Loucy (cell line): ENCODE data around the gene PAX1.

Experiments
- H2AFZ ChIP-seq: fragments of 200-600 bp; sonication (generic); 2 replicates; pipeline ENCODE4 v1.6.0; 2016; ENCODE audit warnings: antibody characterized with exemption, mild to moderate bottlenecking, low read length, moderate library complexity
- H3F3A ChIP-seq: fragments of 200-600 bp; 2 replicates; pipeline ENCODE4 v1.6.0; 2016; ENCODE audit warnings: antibody characterized with exemption, low read depth, mild to moderate bottlenecking
- H3K27me3 ChIP-seq: fragments of 200-600 bp; sonication (generic); 2 replicates; pipeline ENCODE4 v1.6.1; 2014; ENCODE audit warnings: low read length, mild to moderate bottlenecking; ENCODE audit not compliant: insufficient read depth, poor library complexity, severe bottlenecking
- H3K36me3 ChIP-seq: fragments of 200-600 bp; sonication (generic); 2 replicates; pipeline ENCODE4 v1.6.1; 2016; ENCODE audit warnings: low read length; ENCODE audit not compliant: insufficient read depth
- H3K4me1 ChIP-seq: fragments of 200-600 bp; sonication (generic); 2 replicates; pipeline ENCODE4 v1.5.1; 2014; ENCODE audit warnings: low read length, mild to moderate bottlenecking; ENCODE audit not compliant: insufficient read depth, poor library complexity, severe bottlenecking
- H3K4me2 ChIP-seq: fragments of 200-600 bp; sonication (generic); 2 replicates; pipeline ENCODE4 v1.6.0; 2014; ENCODE audit warnings: antibody characterized with exemption, low read length, low read depth, mild to moderate bottlenecking; ENCODE audit not compliant: poor library complexity, severe bottlenecking
- H3K4me3 ChIP-seq: fragments of 200-600 bp; sonication (generic); 2 replicates; pipeline ENCODE4 v1.5.1; 2014; ENCODE audit warnings: low read length, mild to moderate bottlenecking, mixed read lengths; ENCODE audit not compliant: poor library complexity, severe bottlenecking
- H3K79me2 ChIP-seq: fragments of 200-600 bp; sonication (generic); 2 replicates; pipeline ENCODE4 v1.6.1; 2014; ENCODE audit warnings: low read length; ENCODE audit not compliant: insufficient read depth
- H3K9ac ChIP-seq: fragments of 200-600 bp; sonication (generic); 2 replicates; pipeline ENCODE4 v1.6.0; 2014; ENCODE audit warnings: mild to moderate bottlenecking, low read depth, low read length, moderate library complexity; ENCODE audit not compliant: poor library complexity, severe bottlenecking
- H3K9me2 ChIP-seq: fragments of 200-600 bp; sonication (generic); replicated peaks from 2 replicates; pipeline ENCODE4 v1.6.1; 2016; ENCODE audit warnings: low read depth, low read length, mixed read lengths
- H3K9me3 ChIP-seq: fragments of 200-600 bp; sonication (generic); 2 replicates; pipeline ENCODE4 v1.6.1; 2014; ENCODE audit warnings: mild to moderate bottlenecking, antibody characterized with exemption, low read length, low read depth; ENCODE audit not compliant: insufficient read depth
- H4K20me1 ChIP-seq: fragments of 200-600 bp; sonication (generic); 2 replicates; pipeline ENCODE4 v1.6.0; 2014; ENCODE audit warnings: antibody characterized with exemption, low read length, mild to moderate bottlenecking; ENCODE audit not compliant: insufficient read depth, poor library complexity, severe bottlenecking
- CTCF ChIP-seq: fragments of 200-600 bp; sonication (generic); conservative IDR thresholded peaks from 2 replicates; pipeline ENCODE4 v1.5.1; 2014; ENCODE audit warnings: mild to moderate bottlenecking, antibody characterized with exemption, low read length
- EZH2phosphoT487 ChIP-seq: fragments of 200-600 bp; IDR thresholded peaks from 2 replicates; pipeline ENCODE4 v1.6.1; 2018; ENCODE audit warnings: antibody characterized with exemption, mild to moderate bottlenecking, moderate library complexity, borderline replicate concordance

Gene PAX1

GRCh38 chr20:21741266-21741665 is 35.8 kb downstream of the PAX1 start:
- Histone ChIP-seq H3K36me3 (no peaks in the 10 kb centered on the region), H3K4me2 (no peak overlapping the region), H2AFZ (no peak overlapping the region), H3K9me3 (no peaks in the 10 kb centered on the region), H3K4me3 (no peak overlapping the region), H3F3A (no peaks in the 10 kb centered on the region), H3K27me3 (no peaks in the 10 kb centered on the region), H3K9me2 (no peaks in the 10 kb centered on the region), H4K20me1 (no peaks in the 10 kb centered on the region), H3K4me1 (no peaks in the 10 kb centered on the region), H3K79me2 (no peaks in the 10 kb centered on the region), H3K9ac (no peak overlapping the region)
- TF ChIP-seq CTCF = no peak
- TF ChIP-seq EZH2phosphoT487 = no peak

DNA sequence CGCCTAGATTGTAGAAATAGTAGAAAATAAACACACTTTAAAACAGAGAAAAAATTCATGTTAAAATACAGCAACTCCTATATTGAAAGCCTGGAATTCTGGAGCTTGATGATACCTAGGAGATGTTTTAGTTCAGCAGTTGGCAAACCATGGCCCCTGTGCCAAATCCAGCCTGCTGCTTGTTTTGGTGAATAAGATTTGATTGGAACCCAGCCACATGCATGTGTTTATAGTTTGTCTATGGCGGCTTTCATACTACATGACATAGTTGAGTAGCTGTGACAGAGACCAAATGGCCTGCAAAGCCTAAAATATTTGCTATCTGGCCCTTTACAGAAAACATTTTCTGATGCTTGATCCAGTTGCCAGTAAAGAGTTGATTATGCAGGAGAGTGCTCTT is 57.2 kb downstream of the PAX1 start:
- Histone ChIP-seq H3K4me1 (no peaks in the 10 kb centered on the region), H3K9me3 (no peaks in the 10 kb centered on the region), H3K4me2 (no peak overlapping the region), H3K36me3 (no peaks in the 10 kb centered on the region), H3F3A (no peaks in the 10 kb centered on the region), H2AFZ (no peak overlapping the region), H3K4me3 (no peak overlapping the region), H3K9me2 (no peaks in the 10 kb centered on the region), H3K79me2 (no peaks in the 10 kb centered on the region), H3K27me3 (no peaks in the 10 kb centered on the region), H3K9ac (no peak overlapping the region), H4K20me1 (no peaks in the 10 kb centered on the region)
- no peak for TF ChIP-seq CTCF
- TF ChIP-seq EZH2phosphoT487 = no peak

GRCh38 chr20:21767200-21767738 is 61.8 kb downstream of the PAX1 start:
- no peaks in the 10 kb centered on the region for H3K9me2 ChIP-seq
- H3F3A ChIP-seq = no peaks in the 10 kb centered on the region
- H4K20me1 ChIP-seq = no peaks in the 10 kb centered on the region
- no peaks in the 10 kb centered on the region for H3K9me3 ChIP-seq
- no peaks in the 10 kb centered on the region for H3K4me1 ChIP-seq
- no peak overlapping the region for H2AFZ ChIP-seq
- no peaks in the 10 kb centered on the region for H3K79me2 ChIP-seq
- H3K27me3 ChIP-seq = no peaks in the 10 kb centered on the region
- no peaks in the 10 kb centered on the region for H3K36me3 ChIP-seq
- H3K4me2 ChIP-seq = no peak overlapping the region
- no peak for TF ChIP-seq EZH2phosphoT487
- TF ChIP-seq CTCF = no peak
- H3K4me3 ChIP-seq = no peak overlapping the region
- no peak overlapping the region for H3K9ac ChIP-seq
